HG02973 (cell line): ENCODE measurements around the gene SPATA16.
"Not testable (repeated sequence)": the region's sequence is repeated elsewhere in the genome, so short reads cannot be mapped to it uniquely, and the experiment has no call there.

Source experiments
- ATAC-seq: cut with Tn5 transposase; IDR thresholded peaks from one replicate; pipeline ENCODE4 v1.9.1; 2021; ENCODE audit warnings: moderate library complexity; ENCODE audit not compliant: unreplicated experiment

Gene SPATA16

GRCh38 chr3:173140986-173141385 is at the start of gene SPATA16:
SPATA16 (minus strand) TSS chr3:173141235; CDS start chr3:173117731, 23,504 bp downstream.
- no peak for ATAC-seq

- ATAC-seq = not testable (repeated sequence)
Measured at GRCh38 chr3:173183022-173183421, 42.0 kb upstream of the SPATA16 start.

- ATAC-seq = no peak
Measured at GRCh38 chr3:173173652-173174051, 32.6 kb upstream of the SPATA16 start.

- ATAC-seq = not testable (repeated sequence)
Measured at GRCh38 chr3:173159139-173159538, 18.1 kb upstream of the SPATA16 start.

GRCh38 chr3:173156533-173156932 is 15.5 kb upstream of the SPATA16 start:
- ATAC-seq = not testable (repeated sequence)

GRCh38 chr3:173153631-173154030 is 12.6 kb upstream of the SPATA16 start:
- ATAC-seq = no peak

GRCh38 chr3:173139420-173139819 is 1.6 kb downstream of the SPATA16 start:
- ATAC-seq = no peak

- ATAC-seq = no peak
Measured at GRCh38 chr3:173138026-173138425, 3.0 kb downstream of the SPATA16 start.

GRCh38 chr3:173135059-173135458 is 6.0 kb downstream of the SPATA16 start:
- ATAC-seq = no peak

GRCh38 chr3:173128633-173129032 is 12.4 kb downstream of the SPATA16 start:
- ATAC-seq = no peak

- no peak for ATAC-seq
Measured at GRCh38 chr3:173111321-173111720, 29.7 kb downstream of the SPATA16 start.

GRCh38 chr3:173109143-173109542 is 31.9 kb downstream of the SPATA16 start:
- ATAC-seq = no peak

- no peak for ATAC-seq
Measured at GRCh38 chr3:173103469-173103868, 37.6 kb downstream of the SPATA16 start.

- no peak for ATAC-seq
Measured at GRCh38 chr3:173098959-173099358, 42.1 kb downstream of the SPATA16 start.

GRCh38 chr3:173096994-173097785 is 43.8 kb downstream of the SPATA16 start:
- no peak for ATAC-seq

- no peak for ATAC-seq
Measured at GRCh38 chr3:173096140-173096539, 44.9 kb downstream of the SPATA16 start.

- no peak for ATAC-seq
Measured at GRCh38 chr3:173092038-173092437, 49.0 kb downstream of the SPATA16 start.

GRCh38 chr3:173090492-173090891 is 50.5 kb downstream of the SPATA16 start:
- ATAC-seq = no peak

- ATAC-seq = no peak
Measured at GRCh38 chr3:173089283-173089682, 51.8 kb downstream of the SPATA16 start.

GRCh38 chr3:173078525-173078924 is 62.5 kb downstream of the SPATA16 start:
- ATAC-seq = no peak

- ATAC-seq = no peak
Measured at GRCh38 chr3:173066044-173067004, 74.7 kb downstream of the SPATA16 start.

GRCh38 chr3:173065543-173065981 is 75.5 kb downstream of the SPATA16 start:
- no peak for ATAC-seq
